Superior temporal gyrus (tissue), 1 donor: ENCODE results near the gene ADAMTS7.
"Not testable (repeated sequence)": the region's sequence is repeated elsewhere in the genome, so short reads cannot be mapped to it uniquely, and the experiment has no call there.

Experiments
- DNase-seq: peaks from one replicate; pipeline ENCODE4 v3.0.0-alpha.2; 2016; ENCODE audit errors: extremely low spot score

Gene ADAMTS7

GRCh38 chr15:78830514-78831228 is 19.4 kb upstream of the ADAMTS7 start:
- DNase-seq, result no peak

GRCh38 chr15:78828920-78829319 is 17.7 kb upstream of the ADAMTS7 start:
- DNase-seq, result no peak

- DNase-seq, result no peak
These were observed 11.2 kb upstream of the ADAMTS7 start for GRCh38 chr15:78822514-78822913.

- no peak for DNase-seq
These were observed 540 bp upstream of the ADAMTS7 start for GRCh38 chr15:78811825-78812183.

GRCh38 chr15:78810362-78811123 is 721 bp downstream of the ADAMTS7 start:
- no peak for DNase-seq

- no peak for DNase-seq
These were observed 1.3 kb downstream of the ADAMTS7 start for GRCh38 chr15:78810003-78810361.

- DNase-seq, result no peak
These were observed 2.7 kb downstream of the ADAMTS7 start for GRCh38 chr15:78808550-78808949.

- no peak for DNase-seq
These were observed 3.9 kb downstream of the ADAMTS7 start for GRCh38 chr15:78807359-78807758.

- DNase-seq, result no peak
These were observed 6.9 kb downstream of the ADAMTS7 start for GRCh38 chr15:78804391-78804792.

GRCh38 chr15:78800806-78801205 is 10.5 kb downstream of the ADAMTS7 start:
- DNase-seq, result no peak

GRCh38 chr15:78800189-78800588 is 11.1 kb downstream of the ADAMTS7 start:
- no peak for DNase-seq

GRCh38 chr15:78799102-78799501 is 12.2 kb downstream of the ADAMTS7 start:
- DNase-seq, result not testable (repeated sequence)

GRCh38 chr15:78798355-78798754 is 12.9 kb downstream of the ADAMTS7 start:
- not testable (repeated sequence) for DNase-seq

GRCh38 chr15:78797951-78798350 is 13.3 kb downstream of the ADAMTS7 start:
- DNase-seq, result no peak

- no peak for DNase-seq
These were observed 14.8 kb downstream of the ADAMTS7 start for GRCh38 chr15:78796510-78796909.

- DNase-seq, result no peak
These were observed 16.2 kb downstream of the ADAMTS7 start for GRCh38 chr15:78795043-78795442.

GRCh38 chr15:78794446-78794845 is 16.8 kb downstream of the ADAMTS7 start:
- DNase-seq, result not testable (repeated sequence)

- DNase-seq, result no peak
These were observed 19.9 kb downstream of the ADAMTS7 start for GRCh38 chr15:78791357-78791756.

- DNase-seq, result no peak
These were observed 21.2 kb downstream of the ADAMTS7 start for GRCh38 chr15:78790027-78790426.

GRCh38 chr15:78789615-78790014 is 21.6 kb downstream of the ADAMTS7 start:
- DNase-seq, result no peak

- no peak for DNase-seq
These were observed 23.1 kb downstream of the ADAMTS7 start for GRCh38 chr15:78788016-78788660.

- not testable (repeated sequence) for DNase-seq
These were observed 28.9 kb downstream of the ADAMTS7 start for GRCh38 chr15:78782402-78782801.

GRCh38 chr15:78781381-78781780 is 29.9 kb downstream of the ADAMTS7 start:
- not testable (repeated sequence) for DNase-seq
